Stimulated activated CD4-positive, alpha-beta T cell treated with anti-CD3 and anti-CD28 coated beads, Interleukin-2, amount 100 ng/mL, for 48 hours (primary cell): ENCODE results near the gene TMC2.
"Not testable (repeated sequence)": the region's sequence is repeated elsewhere in the genome, so short reads cannot be mapped to it uniquely, and the experiment has no call there.

Source experiments
- DNase-seq, 2 donors: peaks; one replicate each; pipeline ENCODE4 v3.0.0-alpha.2; 2020

TMC2 gene, protein sequence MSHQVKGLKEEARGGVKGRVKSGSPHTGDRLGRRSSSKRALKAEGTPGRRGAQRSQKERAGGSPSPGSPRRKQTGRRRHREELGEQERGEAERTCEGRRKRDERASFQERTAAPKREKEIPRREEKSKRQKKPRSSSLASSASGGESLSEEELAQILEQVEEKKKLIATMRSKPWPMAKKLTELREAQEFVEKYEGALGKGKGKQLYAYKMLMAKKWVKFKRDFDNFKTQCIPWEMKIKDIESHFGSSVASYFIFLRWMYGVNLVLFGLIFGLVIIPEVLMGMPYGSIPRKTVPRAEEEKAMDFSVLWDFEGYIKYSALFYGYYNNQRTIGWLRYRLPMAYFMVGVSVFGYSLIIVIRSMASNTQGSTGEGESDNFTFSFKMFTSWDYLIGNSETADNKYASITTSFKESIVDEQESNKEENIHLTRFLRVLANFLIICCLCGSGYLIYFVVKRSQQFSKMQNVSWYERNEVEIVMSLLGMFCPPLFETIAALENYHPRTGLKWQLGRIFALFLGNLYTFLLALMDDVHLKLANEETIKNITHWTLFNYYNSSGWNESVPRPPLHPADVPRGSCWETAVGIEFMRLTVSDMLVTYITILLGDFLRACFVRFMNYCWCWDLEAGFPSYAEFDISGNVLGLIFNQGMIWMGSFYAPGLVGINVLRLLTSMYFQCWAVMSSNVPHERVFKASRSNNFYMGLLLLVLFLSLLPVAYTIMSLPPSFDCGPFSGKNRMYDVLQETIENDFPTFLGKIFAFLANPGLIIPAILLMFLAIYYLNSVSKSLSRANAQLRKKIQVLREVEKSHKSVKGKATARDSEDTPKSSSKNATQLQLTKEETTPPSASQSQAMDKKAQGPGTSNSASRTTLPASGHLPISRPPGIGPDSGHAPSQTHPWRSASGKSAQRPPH

DNA sequence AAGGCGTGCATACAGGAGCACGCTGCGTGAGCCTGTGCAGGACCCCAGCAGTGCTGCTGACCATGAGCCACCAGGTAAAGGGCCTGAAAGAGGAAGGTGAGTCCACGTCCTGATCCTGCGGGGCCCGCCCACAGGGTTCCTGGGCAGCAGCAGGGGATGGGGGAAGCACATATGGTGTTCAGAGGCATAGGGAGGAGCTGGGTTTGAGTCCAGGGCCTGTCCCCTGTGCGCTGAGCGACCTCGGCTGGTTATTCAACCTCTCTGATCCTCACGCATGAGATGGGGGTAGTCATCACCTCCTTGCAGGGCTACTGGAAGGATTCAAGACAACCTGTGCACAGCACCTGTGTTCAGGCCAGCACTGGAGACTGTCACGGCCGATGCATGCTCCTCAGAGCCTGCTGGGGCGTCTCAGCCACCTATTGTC lies at the start of gene TMC2:
TMC2 (plus strand) TSS at position 14 of the 427 bp plus-strand sequence; CDS start at position 63, 49 bp downstream.
- no peak for DNase-seq

GRCh38 chr20:2502808-2503384 lies 33.5 kb upstream of the TMC2 start:
- not testable (repeated sequence) for DNase-seq

- DNase-seq: not testable (repeated sequence)
Observed at GRCh38 chr20:2504803-2505202, 31.6 kb upstream of the TMC2 start.

DNA sequence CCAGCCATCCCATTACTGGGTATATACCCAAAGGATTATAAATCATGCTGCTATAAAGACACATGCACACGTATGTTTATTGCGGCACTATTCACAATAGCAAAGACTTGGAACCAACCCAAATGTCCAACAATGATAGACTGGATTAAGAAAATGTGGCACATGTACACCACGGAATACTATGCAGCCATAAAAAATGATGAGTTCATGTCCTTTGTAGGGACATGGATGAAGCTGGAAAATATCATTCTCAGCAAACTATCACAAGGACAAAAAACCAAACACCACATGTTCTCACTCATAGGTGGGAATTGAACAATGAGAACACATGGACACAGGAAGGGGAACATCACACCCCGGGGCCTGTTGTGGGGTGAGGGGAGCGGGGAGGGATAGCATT lies 29.9 kb upstream of the TMC2 start:
- not testable (repeated sequence) for DNase-seq

- DNase-seq: no peak
Observed at GRCh38 chr20:2507464-2507863, 28.9 kb upstream of the TMC2 start.

GRCh38 chr20:2507875-2508630 lies 28.3 kb upstream of the TMC2 start:
- no peak for DNase-seq

- peak; percentile 61 to 68 for DNase-seq
Observed at GRCh38 chr20:2508631-2509467, 27.5 kb upstream of the TMC2 start, which contains the start of gene ZNF343. Gene ZNF343 (minus strand): TSS chr20:2508915. CDS start chr20:2493895, 15,020 bp downstream.

DNA sequence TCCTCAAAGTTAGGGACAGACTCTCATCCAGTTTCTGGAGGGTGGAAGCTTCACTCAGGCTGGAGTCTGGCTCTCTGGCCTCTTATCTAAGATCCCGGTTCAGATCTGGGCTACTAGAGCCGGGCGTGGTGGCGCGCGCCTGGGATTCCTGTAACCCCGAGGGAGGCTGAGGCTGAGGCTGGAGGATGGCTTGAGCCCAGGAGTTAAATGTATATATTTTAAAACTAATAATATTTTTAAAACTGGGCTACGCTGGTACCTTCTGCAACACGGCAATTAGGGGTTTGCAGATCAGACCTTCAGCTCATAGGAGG lies 26.9 kb upstream of the TMC2 start:
- DNase-seq: no peak

GRCh38 chr20:2509794-2510193 lies 26.6 kb upstream of the TMC2 start:
- DNase-seq: no peak

DNA sequence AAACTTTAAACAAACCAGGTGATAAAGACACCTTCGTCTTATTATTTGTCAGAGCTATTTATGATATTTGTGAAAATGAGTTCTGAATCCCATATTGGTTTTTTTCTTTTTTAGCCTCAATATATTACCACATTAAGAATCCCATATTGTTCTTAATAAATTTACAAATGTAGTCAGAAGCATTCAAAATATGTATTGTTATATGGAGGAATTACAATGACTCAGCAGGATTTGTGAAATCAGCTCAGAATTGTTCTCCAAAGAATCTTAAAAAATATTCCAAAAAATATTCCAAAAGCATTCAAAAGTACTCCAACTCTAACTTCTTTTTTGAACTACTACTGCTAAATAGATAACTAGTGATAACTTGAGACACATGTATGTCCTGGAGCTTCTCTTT lies 21.2 kb upstream of the TMC2 start:
- DNase-seq: no peak

DNA sequence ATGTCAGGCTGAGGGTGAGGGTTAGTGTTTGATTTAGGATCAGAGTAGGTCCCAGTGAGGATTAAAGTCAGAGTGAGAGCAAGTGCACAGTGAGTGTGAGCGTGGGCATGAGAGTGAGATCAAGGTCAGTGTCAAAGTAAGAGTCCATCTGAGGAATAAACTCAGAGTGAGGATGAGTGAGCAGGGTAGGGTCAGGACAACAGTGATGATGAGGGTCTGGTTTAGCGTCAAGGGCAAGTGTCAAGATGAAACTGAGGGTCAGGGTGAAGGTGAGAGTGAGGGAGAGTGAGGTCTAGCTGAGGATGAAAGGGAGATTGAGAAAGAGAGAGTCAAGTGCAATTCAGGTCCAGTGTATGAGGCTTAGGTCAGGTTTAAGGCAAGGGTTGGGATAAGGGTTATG lies 20.0 kb upstream of the TMC2 start:
- no peak for DNase-seq

DNA sequence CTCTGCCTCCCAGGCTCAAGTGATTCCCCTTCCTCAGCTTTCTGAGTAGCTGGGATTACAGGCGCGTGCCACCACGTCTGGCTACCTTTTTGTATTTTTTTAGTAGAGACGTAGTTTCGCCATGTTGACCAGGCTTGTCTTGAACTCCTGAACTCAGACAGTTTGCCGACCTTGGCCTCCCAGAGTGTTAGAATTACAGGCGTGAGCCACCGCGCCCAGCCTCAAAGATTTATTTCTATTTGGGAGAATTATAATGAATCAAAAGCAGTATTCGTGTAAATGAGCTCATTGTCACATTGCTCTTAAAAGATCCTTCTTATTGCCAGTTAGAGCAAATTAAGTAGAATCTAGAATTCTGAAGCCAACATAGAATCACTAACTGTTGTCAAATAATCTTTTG lies 18.3 kb upstream of the TMC2 start:
- no peak for DNase-seq

GRCh38 chr20:2518558-2518957 lies 17.8 kb upstream of the TMC2 start:
- DNase-seq: no peak

- DNase-seq: no peak
Observed at GRCh38 chr20:2519115-2519809, 17.1 kb upstream of the TMC2 start.

- no peak for DNase-seq
Observed at GRCh38 chr20:2520617-2521016, 15.8 kb upstream of the TMC2 start.

GRCh38 chr20:2521369-2522305 lies 14.7 kb upstream of the TMC2 start:
- peak; percentile 53 to 56 for DNase-seq

DNA sequence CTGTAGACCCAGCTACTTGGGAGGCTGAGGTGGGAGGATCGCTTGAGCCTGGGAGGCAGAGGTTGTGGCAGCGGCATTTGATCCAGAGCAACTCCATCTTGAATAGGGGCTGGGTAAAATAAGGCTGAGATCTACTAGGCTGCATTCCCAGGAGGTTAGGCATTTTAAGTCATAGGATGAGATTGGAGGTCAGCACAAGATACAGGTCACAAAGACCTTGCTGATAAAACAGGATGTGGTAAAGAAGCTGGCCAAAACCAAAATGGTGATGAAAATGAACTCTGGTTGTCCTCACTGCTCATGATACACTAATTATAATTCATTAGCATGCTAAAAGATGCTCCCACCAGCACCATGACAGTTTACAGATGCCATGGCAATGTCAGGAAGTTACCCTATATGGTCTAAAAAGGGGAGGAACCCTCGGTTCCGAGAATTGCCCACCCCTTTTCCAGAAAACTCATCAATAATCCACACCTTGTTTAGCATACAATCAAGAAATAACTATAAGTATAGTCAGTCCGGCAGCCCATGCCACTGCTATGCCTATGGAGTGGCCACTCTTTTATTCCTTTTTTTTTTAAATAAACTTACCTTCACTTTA lies 13.4 kb upstream of the TMC2 start:
- not testable (repeated sequence) for DNase-seq

- peak; percentile 95 to 96 for DNase-seq
Observed at GRCh38 chr20:2523919-2524708, 12.3 kb upstream of the TMC2 start.
